Bladder microvascular endothelial cell (primary cell): Measurements from ENCODE around the gene TMOD1. TPM values are rescaled to one million over a fixed set of nuclear protein-coding genes. Genes with fewer than 3 reads are reported as not detected.

Source experiments
- total RNA-seq: library from RNA; depleted of rRNA; stranded (reverse); fragments of >200 nt; gene quantifications from 2 replicates; pipeline ENCODE4 v1.2.3, GENCODE V29; 2014

Gene TMOD1
- 1.5 and 7.9 TPM in 2 replicates for total RNA-seq

GRCh38 chr9:97501177-97501971, at the start of gene TMOD1:
TSS of gene TMOD1 (plus strand) at chr9:97501666. CDS start at chr9:97524189, 22,523 bp downstream.

DNA sequence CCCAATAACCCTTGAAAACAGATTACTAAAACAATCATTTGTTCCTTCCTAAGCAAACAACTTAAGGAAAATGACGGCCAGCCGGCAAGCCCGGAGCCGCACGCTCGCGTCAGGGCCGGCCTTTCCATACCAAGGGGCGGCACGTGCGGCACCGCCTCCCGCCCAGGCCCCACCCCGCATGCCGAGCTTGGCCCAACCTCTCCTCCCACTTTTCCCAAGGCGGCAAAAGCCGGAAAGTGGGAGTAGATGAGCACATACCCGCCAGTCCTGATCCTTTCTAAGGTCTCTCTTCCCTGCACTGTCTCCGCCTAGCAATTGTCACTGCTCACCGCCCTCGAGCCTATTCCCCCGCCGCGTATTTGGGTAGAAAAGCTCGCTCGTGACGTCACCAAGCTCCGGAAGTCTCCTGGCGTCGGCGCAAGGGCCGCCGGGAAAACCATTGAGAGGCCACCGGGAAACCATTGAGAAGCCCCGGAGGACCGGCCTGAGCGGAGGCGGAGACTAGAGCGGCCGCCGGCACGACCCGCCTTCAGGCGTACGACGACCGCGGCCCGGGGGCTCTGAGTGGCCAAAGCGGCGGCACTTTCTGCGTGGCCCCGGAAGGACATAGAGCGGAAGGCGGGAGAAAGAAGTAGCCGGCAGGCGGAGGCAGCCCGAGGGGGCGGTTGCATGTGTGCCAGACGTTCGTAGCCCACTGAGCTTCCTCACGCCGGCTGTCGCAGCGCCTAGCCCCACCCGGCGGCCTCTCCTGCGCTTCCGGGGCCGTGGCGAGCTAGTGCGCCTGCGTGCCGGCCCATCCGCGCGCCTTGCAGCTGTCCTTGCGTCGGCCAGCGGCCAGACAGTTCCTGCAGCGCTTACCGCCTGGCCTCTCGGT, 131.8 kb downstream of the TMOD1 start, which contains the start of the genes NCBP1 and TSTD2:
Gene NCBP1 (plus strand): TSS at position 837 of the 874 bp plus-strand sequence. CDS start 61 bp downstream, outside the sequence.
Gene TSTD2 (minus strand): TSS at position 384 of the 874 bp plus-strand sequence. CDS start 5,806 bp downstream, outside the sequence.

Other genes starting within 250 kb of the TMOD1 start
- 0.32 and 2.6 TPM in 2 replicates for gene CCDC180, start 194.0 kb upstream of the TMOD1 start, total RNA-seq
- gene TDRD7, start 89.6 kb upstream of the TMOD1 start, total RNA-seq = 13.3 and 21.5 TPM in 2 replicates
- 7.4 and 22.8 TPM in 2 replicates for gene TSTD2, start 131.7 kb downstream of the TMOD1 start, total RNA-seq
- 28.7 and 49.9 TPM in 2 replicates for gene NCBP1, start 132.2 kb downstream of the TMOD1 start, total RNA-seq
- 7.8 and 12.1 TPM in 2 replicates for gene XPA, start 195.7 kb downstream of the TMOD1 start, total RNA-seq